B cell (primary cell): ENCODE data around the gene LHPP. TPM values are rescaled to one million over a fixed set of nuclear protein-coding genes. Genes with fewer than 3 reads are reported as not detected.
A peak's percentile ranks its signal among the peaks of the same experiment; 100 is the strongest.

Source experiments
- ATAC-seq: fragments of 200-7000 bp; cut with Tn5 transposase; one replicate; pipeline ENCODE4 v1.10.0; 2021; ENCODE audit warnings: low read depth, mild to moderate bottlenecking, moderate number of reproducible peaks, moderate library complexity
- CTCF ChIA-PET: fragments of 350-600 bp; sonication (Branson Sonifier 250); formaldehyde crosslinking; loops from one replicate; lab custom pipeline; 2021; ENCODE audit warnings: antibody characterized with exemption, inconsistent platforms; lab: Charles Lee
- POLR2A ChIA-PET: fragments of 350-600 bp; sonication (Branson Sonifier 250); formaldehyde crosslinking; loops from one replicate; lab custom pipeline; 2021; ENCODE audit warnings: antibody characterized with exemption; lab: Charles Lee
- DNase-seq: peaks from one replicate; pipeline ENCODE4 v3.0.0; 2013
- H2AFZ ChIP-seq: 2 replicates; pipeline ENCODE4 v1.6.1; 2012; ENCODE audit warnings: mild to moderate bottlenecking, low read depth, low read length; ENCODE audit not compliant: insufficient read depth, poor library complexity, severe bottlenecking
- H3K27ac ChIP-seq, 2 donors: 1 replicate in 1 of 2; 2 replicates in 1 of 2; pipeline ENCODE4 v1.5.1; 2012 to 2013; ENCODE audit warnings: low read length in 2 of 2, mild to moderate bottlenecking in 2 of 2, moderate library complexity in 1 of 2
- H3K27me3 ChIP-seq, 4 experiments: fragments of 200-600 bp in 1 of 4; sonication (generic) in 1 of 4; replicated peaks in 1 of 4; 1 replicate in 2 of 4; 2 replicates in 2 of 4; pipeline versions ENCODE4 v1.6.1 to v1.7.0; 2013 to 2016; ENCODE audit warnings: low read length in 3 of 4, mild to moderate bottlenecking in 2 of 4, mixed read lengths in 1 of 4, moderate library complexity in 1 of 4; ENCODE audit not compliant: insufficient read depth in 4 of 4, control insufficient read depth in 3 of 4; ENCODE audit errors: control extremely low read depth in 1 of 4
- H3K36me3 ChIP-seq, 2 experiments: replicated peaks in 1 of 2; 1 replicate in 1 of 2; 2 replicates in 1 of 2; pipeline versions ENCODE4 v1.6.1 to v1.7.1; 2013; ENCODE audit warnings: low read length in 1 of 2; ENCODE audit not compliant: insufficient read depth in 2 of 2, control insufficient read depth in 1 of 2; ENCODE audit errors: control extremely low read depth in 1 of 2, extremely low read depth in 1 of 2
- H3K4me1 ChIP-seq, 2 donors: fragments of 200-600 bp in 1 of 2; sonication (generic) in 1 of 2; 1 replicate in 1 of 2; 2 replicates in 1 of 2; pipeline versions ENCODE4 v1.5.1 to v1.6.1; 2013 to 2017; ENCODE audit warnings: low read length in 2 of 2; ENCODE audit not compliant: control insufficient read depth in 2 of 2, insufficient read depth in 2 of 2
- H3K4me2 ChIP-seq: replicated peaks from 2 replicates; pipeline ENCODE3; 2012; ENCODE audit warnings: mild to moderate bottlenecking, low read depth, low read length; ENCODE audit not compliant: poor library complexity, severe bottlenecking
- H3K4me3 ChIP-seq, 5 experiments: fragments of 200-600 bp in 1 of 5; sonication (generic) in 1 of 5; 1 replicate in 3 of 5; 2 replicates in 2 of 5; pipeline versions ENCODE4 v1.5.1 to v1.7.0; 2011 to 2016; ENCODE audit warnings: low read length in 4 of 5, mild to moderate bottlenecking in 4 of 5, low read depth in 2 of 5, control low read depth in 1 of 5, moderate library complexity in 1 of 5; ENCODE audit not compliant: insufficient read depth in 1 of 5; ENCODE audit errors: control extremely low read depth in 1 of 5, extremely low read depth in 1 of 5
- H3K79me2 ChIP-seq: fragments of 200-600 bp; sonication (generic); one replicate; pipeline ENCODE4 v1.6.0; 2016; ENCODE audit warnings: low read length; ENCODE audit not compliant: control insufficient read depth, insufficient read depth
- H3K9ac ChIP-seq: fragments of 200-600 bp; sonication (generic); 2 replicates; pipeline ENCODE4 v1.6.1; 2017; ENCODE audit warnings: mild to moderate bottlenecking, low read length, moderate library complexity
- H3K9me3 ChIP-seq, 3 donors: one replicate each; pipeline versions ENCODE4 v1.6.1 to v1.7.1; 2013; ENCODE audit warnings: low read length in 2 of 3; ENCODE audit not compliant: control insufficient read depth in 2 of 3, insufficient read depth in 1 of 3; ENCODE audit errors: control extremely low read depth in 1 of 3
- H4K20me1 ChIP-seq: 2 replicates; pipeline ENCODE4 v1.6.0; 2012; ENCODE audit warnings: mild to moderate bottlenecking, low read length; ENCODE audit not compliant: insufficient read depth, control insufficient read depth, poor library complexity, severe bottlenecking
- H3K27ac Mint-ChIP-seq: one replicate; pipeline ENCODE4 v1.8.0; 2021; ENCODE audit warnings: mixed read lengths
- H3K27me3 Mint-ChIP-seq: one replicate; pipeline ENCODE4 v1.8.0; 2021; ENCODE audit warnings: mixed read lengths
- H3K4me1 Mint-ChIP-seq: one replicate; pipeline ENCODE4 v1.8.0; 2021; ENCODE audit warnings: mixed read lengths
- H3K4me3 Mint-ChIP-seq: one replicate; pipeline ENCODE4 v1.8.0; 2021; ENCODE audit warnings: mixed read lengths
- H3K9me3 Mint-ChIP-seq: one replicate; pipeline ENCODE4 v1.8.0; 2022; ENCODE audit warnings: mixed read lengths; ENCODE audit not compliant: insufficient read depth
- EZH2 ChIP-seq: IDR thresholded peaks from 2 replicates; pipeline ENCODE4 v1.6.1; 2012; ENCODE audit warnings: borderline replicate concordance, low read depth, mild to moderate bottlenecking, moderate library complexity, low read length; ENCODE audit not compliant: insufficient read depth, poor library complexity, severe bottlenecking
- WGBS: methylation state at CpG from one replicate; pipeline ENCODE4 v1.1.5; 2013; ENCODE audit warnings: missing lambda C conversion rate; ENCODE audit not compliant: insufficient coverage; 5-methylcytosine and 5-hydroxymethylcytosine counted together
- intact Hi-C: fragments of 100-400 bp; cut with micrococcal nuclease; formaldehyde crosslinking; loops from one replicate; pipeline ENCODE4 v1.10.0; 2022
- polyA plus RNA-seq: library from polyadenylated mRNA; depleted of rRNA; stranded (reverse); fragments of >200 nt; gene quantifications from 2 replicates; pipeline ENCODE4 v1.2.3, GENCODE V29; 2012
- total RNA-seq, 2 donors: library from RNA; stranded (reverse); fragments of 120-200 nt in 1 of 2; gene quantifications; 1 replicate in 1 of 2; 2 replicates in 1 of 2; pipeline versions ENCODE4 v1.2.3 to v1.2.4, GENCODE V29; 2013 to 2022
- TF ChIP-seq, protein P1 (sequence below): fragments of 200-600 bp; IDR thresholded peaks from one replicate; pipeline ENCODE4 v1.8.0; 2022; ENCODE audit warnings: antibody characterized with exemption, mild to moderate bottlenecking

The LHPP gene
- total and polyA plus RNA-seq, 2 donors (not counting 1 experiment from before 2014, with no cell fraction given), result 60.2 to 83.5 TPM

DNA sequence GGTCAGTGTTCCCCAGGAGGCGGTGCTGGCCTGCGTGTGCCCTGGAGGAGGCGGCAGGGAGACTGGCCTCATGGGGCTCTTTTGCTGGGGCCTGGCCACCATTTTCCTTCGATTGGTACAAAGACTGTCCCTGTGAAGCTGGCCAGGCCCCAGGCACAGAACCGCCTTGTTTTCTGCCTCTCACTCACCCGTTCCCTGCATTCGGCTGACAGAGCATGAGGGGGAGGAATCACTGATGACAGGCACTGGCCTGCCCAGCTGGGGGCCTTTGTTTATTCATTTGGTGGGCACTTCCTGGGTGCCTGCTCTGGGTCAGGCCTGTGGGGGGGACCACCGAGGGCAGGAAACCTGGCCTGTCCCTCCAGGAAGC is 143.4 kb downstream of the LHPP start:
- Histone ChIP-seq H2AFZ (peak overlapping the region; percentile 23), H3K36me3 (peaks cover 0 to 8% of the 10 kb centered on the region in 2 experiments), H3K4me3 (peak overlapping the region in 1 of 5 experiments; percentile 33), H3K9me3 (no peaks in the 10 kb centered on the region), H3K27ac (peak overlapping the region; percentile 90 to 99), H3K4me2 (peak overlapping the region; percentile 75), H4K20me1 (no peaks in the 10 kb centered on the region), H3K4me1 (peaks cover 83 to 96% of the 10 kb centered on the region in 2 donors), H3K79me2 (peaks cover 91% of the 10 kb centered on the region), H3K9ac (peak overlapping the region; percentile 2), H3K27me3 (no peaks in the 10 kb centered on the region)
- Mint-ChIP-seq H3K4me1 (peaks cover 85% of the 10 kb centered on the region), H3K9me3 (no peaks in the 10 kb centered on the region), H3K27me3 (no peaks in the 10 kb centered on the region), H3K4me3 (peak overlapping the region; percentile 78), H3K27ac (peak overlapping the region; percentile 94)
- intact Hi-C loops, result no loop called here
- TF ChIP-seq, protein P1, sequence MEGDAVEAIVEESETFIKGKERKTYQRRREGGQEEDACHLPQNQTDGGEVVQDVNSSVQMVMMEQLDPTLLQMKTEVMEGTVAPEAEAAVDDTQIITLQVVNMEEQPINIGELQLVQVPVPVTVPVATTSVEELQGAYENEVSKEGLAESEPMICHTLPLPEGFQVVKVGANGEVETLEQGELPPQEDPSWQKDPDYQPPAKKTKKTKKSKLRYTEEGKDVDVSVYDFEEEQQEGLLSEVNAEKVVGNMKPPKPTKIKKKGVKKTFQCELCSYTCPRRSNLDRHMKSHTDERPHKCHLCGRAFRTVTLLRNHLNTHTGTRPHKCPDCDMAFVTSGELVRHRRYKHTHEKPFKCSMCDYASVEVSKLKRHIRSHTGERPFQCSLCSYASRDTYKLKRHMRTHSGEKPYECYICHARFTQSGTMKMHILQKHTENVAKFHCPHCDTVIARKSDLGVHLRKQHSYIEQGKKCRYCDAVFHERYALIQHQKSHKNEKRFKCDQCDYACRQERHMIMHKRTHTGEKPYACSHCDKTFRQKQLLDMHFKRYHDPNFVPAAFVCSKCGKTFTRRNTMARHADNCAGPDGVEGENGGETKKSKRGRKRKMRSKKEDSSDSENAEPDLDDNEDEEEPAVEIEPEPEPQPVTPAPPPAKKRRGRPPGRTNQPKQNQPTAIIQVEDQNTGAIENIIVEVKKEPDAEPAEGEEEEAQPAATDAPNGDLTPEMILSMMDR, result no peak
- no peak for TF ChIP-seq EZH2
- peak; percentile 23 for DNase-seq
- CTCF ChIA-PET, result interaction anchor here (0.7 to 8.8 kb wide), 12 partner anchors 11 to 141 kb away, joined by 3 to 74 read pairs (median 4); no protein-coding TSS in a partner anchor
- WGBS, result 63% methylated on average over 8 of the region's 8 CpGs
- POLR2A ChIA-PET, result interaction anchor here (0.7 to 8.8 kb wide), 6 partner anchors 12 to 136 kb away, joined by 3 to 163 read pairs (median 3); no protein-coding TSS in a partner anchor
- no peak for ATAC-seq

DNA sequence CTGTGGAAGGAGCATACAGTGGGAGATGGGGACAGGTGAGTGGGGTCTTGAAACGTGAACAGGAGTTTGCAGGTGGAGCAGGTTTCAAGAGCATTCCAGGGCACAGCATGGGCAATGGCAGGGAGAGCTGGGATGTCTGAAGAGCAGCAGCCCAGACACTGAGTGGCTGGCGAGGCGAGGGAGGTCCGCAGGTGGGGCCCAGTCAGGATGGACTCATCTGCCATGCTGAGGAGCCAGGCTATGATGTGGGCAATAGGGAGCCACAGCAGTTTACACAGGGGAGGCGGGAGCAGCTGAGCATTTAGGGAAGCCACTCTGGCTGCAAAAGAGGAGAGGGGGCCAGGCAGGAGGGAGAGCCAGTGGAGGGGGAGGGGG is 143.8 kb downstream of the LHPP start:
- no peaks in the 10 kb centered on the region for H3K9me3 ChIP-seq
- no peak for TF ChIP-seq EZH2
- TF ChIP-seq, protein P1, result no peak
- H3K27ac Mint-ChIP-seq, result peak overlapping the region; percentile 94
- peak overlapping the region; percentile 78 for H3K4me3 Mint-ChIP-seq
- peaks cover 0 to 8% of the 10 kb centered on the region in 2 experiments for H3K36me3 ChIP-seq
- H2AFZ ChIP-seq, result peak overlapping the region; percentile 23
- H4K20me1 ChIP-seq, result no peaks in the 10 kb centered on the region
- intact Hi-C loops, result no loop called here
- CTCF ChIA-PET, result interaction anchor here (0.7 to 8.8 kb wide), 9 partner anchors 11 to 140 kb away, joined by 3 to 74 read pairs (median 4); no protein-coding TSS in a partner anchor
- POLR2A ChIA-PET, result interaction anchor here (0.5 to 8.8 kb wide), 6 partner anchors 11 to 136 kb away, joined by 3 to 163 read pairs (median 3); no protein-coding TSS in a partner anchor
- H3K4me2 ChIP-seq, result peak overlapping the region; percentile 75
- H3K27me3 ChIP-seq, result no peaks in the 10 kb centered on the region
- WGBS, result 39% methylated on average over 5 of the region's 5 CpGs
- H3K27ac ChIP-seq, result peak overlapping the region; percentile 90 to 99
- peaks cover 80 to 96% of the 10 kb centered on the region in 2 donors for H3K4me1 ChIP-seq
- H3K9ac ChIP-seq, result no peak overlapping the region
- no peak for ATAC-seq
- no peaks in the 10 kb centered on the region for H3K9me3 Mint-ChIP-seq
- peaks cover 90% of the 10 kb centered on the region for H3K79me2 ChIP-seq
- peaks cover 82% of the 10 kb centered on the region for H3K4me1 Mint-ChIP-seq
- no peaks in the 10 kb centered on the region for H3K27me3 Mint-ChIP-seq
- DNase-seq, result no peak
- H3K4me3 ChIP-seq, result peak overlapping the region in 2 of 5 experiments; percentile 24 to 33
